IPS DF 6.9 (cell line): ENCODE results near the gene SYT4.
"Not testable (repeated sequence)": the region's sequence is repeated elsewhere in the genome, so short reads cannot be mapped to it uniquely, and the experiment has no call there.

Experiments used
- DNase-seq: peaks from one replicate; pipeline ENCODE4 v3.0.0-alpha.2; 2013; ENCODE audit warnings: low read depth, low spot score
- H3K27ac ChIP-seq: one replicate; pipeline ENCODE4 v1.5.1; 2013; ENCODE audit warnings: low read length, control low read depth
- H3K27me3 ChIP-seq: 2 replicates; pipeline ENCODE4 v1.6.1; 2013; ENCODE audit warnings: mild to moderate bottlenecking, low read length; ENCODE audit not compliant: control insufficient read depth, insufficient read depth
- H3K36me3 ChIP-seq: 2 replicates; pipeline ENCODE4 v1.6.1; 2013; ENCODE audit warnings: low read length; ENCODE audit not compliant: control insufficient read depth, insufficient read depth
- H3K4me1 ChIP-seq: 2 replicates; pipeline ENCODE4 v1.6.1; 2013; ENCODE audit warnings: low read length; ENCODE audit not compliant: control insufficient read depth, insufficient read depth
- H3K4me3 ChIP-seq: 2 replicates; pipeline ENCODE4 v1.5.1; 2013; ENCODE audit warnings: mild to moderate bottlenecking, low read length
- H3K9me3 ChIP-seq: 2 replicates; pipeline ENCODE4 v1.6.1; 2013; ENCODE audit warnings: low read length, inconsistent platforms; ENCODE audit not compliant: control insufficient read depth, insufficient read depth
- WGBS: extraction: QIAGEN DNeasy Blood & Tissue Kit; methylation state at CpG from one replicate; pipeline ENCODE4 v1.1.7; 2013; ENCODE audit warnings: mixed read lengths, missing lambda C conversion rate; ENCODE audit not compliant: insufficient read length, insufficient coverage; 5-methylcytosine and 5-hydroxymethylcytosine counted together

The SYT4 gene

GRCh38 chr18:43277164-43277600 lies at the start of gene SYT4:
Gene SYT4 (minus strand): TSS chr18:43277490. CDS start chr18:43277281, 209 bp downstream.
- no CpG with 5 or more reads among the region's 20 CpGs for WGBS
- Histone ChIP-seq H3K27ac (no peak within 1 kb of the TSS), H3K4me1 (no peaks in the 10 kb centered on the region), H3K9me3 (no peaks in the 10 kb centered on the region), H3K27me3 (no peaks in the 10 kb centered on the region), H3K4me3 (peak within 1 kb of the TSS; percentile 2; the same call in 1 of the 2 replicates), H3K36me3 (no peaks in the 10 kb centered on the region)
- peak; percentile 61 for DNase-seq

GRCh38 chr18:43322132-43322531 lies 44.8 kb upstream of the SYT4 start:
- Histone ChIP-seq H3K4me1 (no peaks in the 10 kb centered on the region), H3K27ac (no peak overlapping the region), H3K4me3 (no peak overlapping the region), H3K9me3 (no peaks in the 10 kb centered on the region), H3K27me3 (no peaks in the 10 kb centered on the region), H3K36me3 (no peaks in the 10 kb centered on the region)
- no CpG with 5 or more reads among the region's 1 CpG for whole genome bisulfite sequencing
- no peak for DNase-seq

GRCh38 chr18:43314941-43315340 lies 37.7 kb upstream of the SYT4 start:
- DNase-seq = no peak
- H3K4me1 ChIP-seq = no peaks in the 10 kb centered on the region
- 100% methylated on average over 1 of the region's 3 CpGs for WGBS

GRCh38 chr18:43312891-43313290 lies 35.6 kb upstream of the SYT4 start:
- DNase-seq = no peak
- H3K36me3 ChIP-seq = no peaks in the 10 kb centered on the region
- H3K27me3 ChIP-seq = no peaks in the 10 kb centered on the region
- no CpG with 5 or more reads among the region's 1 CpG for WGBS
- H3K4me3 ChIP-seq = no peak overlapping the region
- H3K4me1 ChIP-seq = no peaks in the 10 kb centered on the region
- H3K9me3 ChIP-seq = no peaks in the 10 kb centered on the region
- no peak overlapping the region for H3K27ac ChIP-seq

More at GRCh38 chr18:43314941-43315340, 37.7 kb upstream of the SYT4 start:
- H3K36me3 ChIP-seq = no peaks in the 10 kb centered on the region
- no peak overlapping the region for H3K27ac ChIP-seq
- no peak overlapping the region for H3K4me3 ChIP-seq
- H3K9me3 ChIP-seq = no peaks in the 10 kb centered on the region
- H3K27me3 ChIP-seq = no peaks in the 10 kb centered on the region

GRCh38 chr18:43310239-43310638 lies 32.9 kb upstream of the SYT4 start:
- DNase-seq = no peak
- Histone ChIP-seq H3K27ac (no peak overlapping the region), H3K9me3 (no peaks in the 10 kb centered on the region), H3K4me1 (no peaks in the 10 kb centered on the region), H3K4me3 (no peak overlapping the region), H3K36me3 (no peaks in the 10 kb centered on the region), H3K27me3 (no peaks in the 10 kb centered on the region)
- no CpG with 5 or more reads among the region's 1 CpG for WGBS

GRCh38 chr18:43303376-43303775 lies 26.1 kb upstream of the SYT4 start:
- DNase-seq = no peak
- no peaks in the 10 kb centered on the region for H3K9me3 ChIP-seq
- H3K27ac ChIP-seq = no peak overlapping the region
- no peaks in the 10 kb centered on the region for H3K4me1 ChIP-seq
- H3K4me3 ChIP-seq = no peak overlapping the region
- H3K36me3 ChIP-seq = no peaks in the 10 kb centered on the region
- no CpG with 5 or more reads among the region's 2 CpGs for WGBS
- H3K27me3 ChIP-seq = no peaks in the 10 kb centered on the region

- H3K27me3 ChIP-seq, H3K27ac ChIP-seq, H3K4me3 ChIP-seq, H3K9me3 ChIP-seq, DNase-seq, H3K36me3 ChIP-seq, H3K4me1 ChIP-seq: not testable (repeated sequence)
- WGBS = no CpG with 5 or more reads among the region's 11 CpGs
Observed at GRCh38 chr18:43286187-43286586, 8.9 kb upstream of the SYT4 start.

GRCh38 chr18:43283299-43283698 lies 6.0 kb upstream of the SYT4 start:
- no peak for DNase-seq
- Histone ChIP-seq H3K9me3 (no peaks in the 10 kb centered on the region), H3K4me3 (no peak overlapping the region), H3K27ac (no peak overlapping the region), H3K4me1 (no peaks in the 10 kb centered on the region), H3K36me3 (no peaks in the 10 kb centered on the region), H3K27me3 (no peaks in the 10 kb centered on the region)
- no CpG with 5 or more reads among the region's 16 CpGs for WGBS

GRCh38 chr18:43279015-43279744 lies 1.9 kb upstream of the SYT4 start:
- DNase-seq = peak; percentile 55
- no CpG with 5 or more reads among the region's 6 CpGs for WGBS
- Histone ChIP-seq H3K36me3 (no peaks in the 10 kb centered on the region), H3K9me3 (no peaks in the 10 kb centered on the region), H3K4me1 (no peaks in the 10 kb centered on the region), H3K27ac (no peak overlapping the region), H3K27me3 (no peaks in the 10 kb centered on the region), H3K4me3 (no peak overlapping the region)

- Histone ChIP-seq H3K27me3 (no peaks in the 10 kb centered on the region), H3K4me1 (no peaks in the 10 kb centered on the region), H3K4me3 (no peak overlapping the region), H3K27ac (no peak overlapping the region), H3K9me3 (no peaks in the 10 kb centered on the region), H3K36me3 (no peaks in the 10 kb centered on the region)
- DNase-seq = no peak
Observed at GRCh38 chr18:43278355-43278754, 1.1 kb upstream of the SYT4 start.

- Histone ChIP-seq H3K27ac (no peak overlapping the region), H3K9me3 (no peaks in the 10 kb centered on the region), H3K4me3 (no peak overlapping the region), H3K27me3 (no peaks in the 10 kb centered on the region), H3K36me3 (no peaks in the 10 kb centered on the region), H3K4me1 (no peaks in the 10 kb centered on the region)
- no peak for DNase-seq
- WGBS = no CpG with 5 or more reads among the region's 3 CpGs
Observed at GRCh38 chr18:43276491-43276890, 799 bp downstream of the SYT4 start.
